GM12891 (cell line): ENCODE results near the gene RGPD8.

Experiments used
- DNase-seq: peaks from one replicate; pipeline ENCODE4 v3.0.0; 2011; ENCODE audit warnings: low spot score; ENCODE audit not compliant: insufficient read length
- FAIRE-seq: peaks from 2 replicates; lab custom pipeline; 2011; peaks lifted over from hg19 to GRCh38; lab: Jason Lieb, UNC
- PAX5 ChIP-seq: IDR thresholded peaks from 2 replicates; pipeline ENCODE4 v1.6.1; 2011; ENCODE audit warnings: low read length, moderate library complexity, mild to moderate bottlenecking; ENCODE audit not compliant: insufficient read depth, severe bottlenecking
- POLR2A ChIP-seq: IDR thresholded peaks from 2 replicates; pipeline ENCODE4 v1.6.1; 2011; ENCODE audit warnings: low read depth, low read length, control low read depth
- POLR2AphosphoS5 ChIP-seq: IDR thresholded peaks from 2 replicates; pipeline ENCODE4 v1.6.1; 2011; ENCODE audit warnings: low read depth, low read length, control low read depth
- POU2F2 ChIP-seq: IDR thresholded peaks from 2 replicates; pipeline ENCODE4 v1.6.1; 2011; ENCODE audit warnings: low read depth, mild to moderate bottlenecking, control low read depth, low read length, moderate library complexity
- SPI1 ChIP-seq: IDR thresholded peaks from 2 replicates; pipeline ENCODE4 v1.6.1; 2011; ENCODE audit warnings: low read depth, low read length, control low read depth
- TAF1 ChIP-seq: IDR thresholded peaks from 2 replicates; pipeline ENCODE4 v1.6.1; 2011; ENCODE audit warnings: low read depth, low read length, control low read depth

Gene RGPD8

GRCh38 chr2:112343827-112344585, 89.4 kb downstream of the RGPD8 start:
- FAIRE-seq (no peak), DNase-seq (no peak)
- TF ChIP-seq POLR2A (no peak), POLR2AphosphoS5 (no peak), POU2F2 (no peak), PAX5 (no peak), TAF1 (no peak), SPI1 (no peak)

GRCh38 chr2:112342067-112342550, 91.3 kb downstream of the RGPD8 start:
- FAIRE-seq (no peak), DNase-seq (no peak)
- no peak for TF ChIP-seq SPI1
- TF ChIP-seq POLR2AphosphoS5 = no peak
- TF ChIP-seq POU2F2 = no peak

- DNase-seq (no peak), FAIRE-seq (no peak)
- TF ChIP-seq TAF1 (no peak), POU2F2 (no peak), POLR2AphosphoS5 (no peak), POLR2A (no peak), SPI1 (no peak), PAX5 (no peak)
Observed at GRCh38 chr2:112340475-112341267, 92.8 kb downstream of the RGPD8 start.

DNA sequence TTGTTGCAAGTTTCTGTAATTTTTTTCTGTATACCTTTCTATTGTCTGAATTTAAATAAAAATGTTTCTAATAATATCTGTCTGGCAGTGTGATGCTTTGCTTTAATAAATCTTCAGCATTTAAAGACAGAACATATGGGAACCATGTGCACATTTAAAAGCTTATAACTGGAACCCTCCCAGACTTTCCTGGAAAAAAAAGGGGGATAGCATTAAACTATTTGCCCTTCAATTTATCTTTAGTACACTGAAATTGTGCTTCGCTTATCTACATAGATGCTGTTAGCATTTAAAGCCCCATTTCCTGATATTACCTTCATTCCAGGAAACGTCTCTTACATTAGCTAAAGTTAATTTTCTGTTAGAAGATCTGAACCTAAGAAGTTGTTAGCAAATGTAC, 93.5 kb downstream of the RGPD8 start:
- no peak for FAIRE-seq
- no peak for TF ChIP-seq POLR2A
- TF ChIP-seq POU2F2 = no peak
- TF ChIP-seq POLR2AphosphoS5 = no peak
- TF ChIP-seq TAF1 = no peak
- TF ChIP-seq SPI1 = no peak
- no peak for TF ChIP-seq PAX5

GRCh38 chr2:112335600-112335999, 97.8 kb downstream of the RGPD8 start:
- DNase-seq (no peak), FAIRE-seq (no peak)
- TF ChIP-seq POLR2AphosphoS5 = no peak
- TF ChIP-seq SPI1 = no peak
- TF ChIP-seq POLR2A = no peak
- TF ChIP-seq POU2F2 = no peak
- no peak for TF ChIP-seq TAF1
- TF ChIP-seq PAX5 = no peak

More for the DNA sequence above, 93.5 kb downstream of the RGPD8 start:
- no peak for DNase-seq

DNA sequence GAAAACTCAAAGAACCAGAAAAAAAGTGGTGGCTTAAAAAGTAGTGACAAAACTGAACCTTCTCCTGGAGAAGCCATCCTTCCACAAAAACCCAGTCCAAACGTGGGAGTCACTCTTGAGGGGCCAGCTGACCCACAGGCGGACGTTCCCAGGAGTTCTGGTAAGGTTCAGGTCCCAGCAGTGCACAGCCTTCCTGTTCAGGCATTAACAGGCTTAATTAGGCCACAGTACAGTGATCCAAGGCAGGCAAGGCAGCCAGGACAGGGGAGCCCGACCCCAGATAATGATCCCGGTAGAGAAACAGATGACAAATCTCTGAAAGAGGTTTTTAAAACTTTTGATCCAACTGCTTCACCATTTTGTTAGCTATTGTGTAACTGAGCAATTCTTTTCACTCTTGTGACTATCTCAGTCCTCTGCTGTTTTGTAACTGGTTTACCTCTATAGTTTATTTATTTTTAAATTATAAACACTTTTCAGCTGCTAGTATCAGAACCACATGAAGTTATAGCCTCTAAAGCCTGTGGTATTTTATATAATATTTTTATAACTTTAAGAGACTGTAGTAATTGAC, 101.2 kb downstream of the RGPD8 start:
- no peak for TF ChIP-seq POLR2A
- TF ChIP-seq TAF1 = no peak
- TF ChIP-seq PAX5 = no peak
- TF ChIP-seq SPI1 = no peak
- no peak for TF ChIP-seq POU2F2
- TF ChIP-seq POLR2AphosphoS5 = no peak
- DNase-seq (no peak), FAIRE-seq (no peak)

DNA sequence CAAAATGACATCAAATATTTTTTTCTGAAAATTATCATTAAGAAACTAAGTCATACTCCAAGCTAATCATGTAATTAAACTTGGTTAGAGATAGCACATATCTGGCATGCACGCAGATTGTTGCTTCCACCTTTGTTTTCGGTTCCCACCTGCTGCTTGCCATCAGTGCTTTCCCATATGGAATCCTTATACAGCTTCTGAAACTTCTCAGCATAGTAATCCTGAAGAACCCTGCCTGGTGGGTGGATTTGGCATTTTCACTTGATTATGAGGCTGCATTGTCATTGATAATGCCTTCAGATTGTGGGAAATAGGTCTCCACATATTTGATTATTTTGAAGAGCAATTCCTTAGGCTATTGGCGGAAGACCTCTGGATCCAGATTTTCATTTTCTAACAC, 110.5 kb downstream of the RGPD8 start:
- FAIRE-seq (no peak), DNase-seq (no peak)
- no peak for TF ChIP-seq POU2F2
- no peak for TF ChIP-seq TAF1
- TF ChIP-seq POLR2AphosphoS5 = no peak
- no peak for TF ChIP-seq POLR2A
- TF ChIP-seq SPI1 = no peak
- no peak for TF ChIP-seq PAX5

DNA sequence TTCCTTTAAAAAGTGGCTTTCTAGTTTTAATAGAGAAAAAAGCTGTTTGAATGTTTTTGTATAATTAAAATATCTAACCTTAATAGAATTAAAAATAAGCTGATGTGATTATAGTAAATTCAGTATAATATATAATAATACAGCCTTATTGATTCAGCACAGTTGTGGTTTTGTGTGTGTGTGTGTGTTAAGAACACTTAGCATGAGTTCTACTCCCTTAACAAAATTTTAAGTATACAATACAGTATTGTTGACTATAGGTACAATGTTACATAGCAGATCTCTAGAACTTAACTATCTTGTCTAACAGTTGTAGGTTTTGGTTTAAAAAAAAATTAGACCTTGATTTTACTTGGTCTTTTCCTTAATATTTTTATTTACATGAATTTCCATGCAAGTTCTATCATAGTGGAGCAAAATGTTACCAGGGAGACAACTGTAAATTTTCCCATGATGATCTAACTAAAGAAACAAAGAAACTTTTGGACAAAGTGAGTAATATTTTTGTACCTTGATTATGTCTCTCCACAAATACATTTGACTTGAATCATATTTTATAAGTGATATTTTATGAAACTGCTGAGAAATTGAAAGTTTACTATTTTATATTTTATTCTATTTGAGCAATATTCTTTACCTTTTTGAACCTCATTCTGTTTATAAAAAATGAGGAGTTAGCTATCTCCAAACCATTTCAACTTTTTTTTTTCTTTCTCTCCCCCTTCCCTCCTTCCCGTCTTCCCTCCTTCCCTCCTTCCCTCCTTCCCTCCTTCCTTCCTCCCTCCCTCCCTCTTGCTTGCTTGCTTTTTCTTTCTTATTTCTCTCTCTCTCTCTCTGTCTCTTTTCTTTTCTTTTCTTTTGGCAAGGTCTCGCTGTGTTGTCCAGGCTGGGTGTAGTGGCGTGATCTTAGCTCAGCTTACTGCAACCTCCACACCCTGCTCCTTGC, 111.8 kb downstream of the RGPD8 start:
- no peak for FAIRE-seq
- DNase-seq = no peak
- no peak for TF ChIP-seq TAF1
- TF ChIP-seq PAX5 = no peak
- TF ChIP-seq POLR2A = no peak
- TF ChIP-seq SPI1 = no peak
- TF ChIP-seq POLR2AphosphoS5 = no peak
- no peak for TF ChIP-seq POU2F2
